Hindlimb muscle (tissue), 1 donor: ENCODE measurements around the gene TAF11L14. TPM values are rescaled to one million over a fixed set of nuclear protein-coding genes. Genes with fewer than 3 reads are reported as not detected.

ENCODE experiments used
- DNase-seq: peaks from one replicate; pipeline ENCODE4 v3.0.0-alpha.2; 2013
- polyA plus RNA-seq: library from polyadenylated mRNA; unstranded; fragments of 120-200 nt; gene quantifications from one replicate; pipeline ENCODE4 v1.2.1, GENCODE V29; 2013; ENCODE audit not compliant: insufficient read length

TAF11L14 gene
- polyA plus RNA-seq, 1 donor, result not detected

GRCh38 chr5:17679597-17680203 lies 45.4 kb downstream of the TAF11L14 start:
- no peak for DNase-seq

DNA sequence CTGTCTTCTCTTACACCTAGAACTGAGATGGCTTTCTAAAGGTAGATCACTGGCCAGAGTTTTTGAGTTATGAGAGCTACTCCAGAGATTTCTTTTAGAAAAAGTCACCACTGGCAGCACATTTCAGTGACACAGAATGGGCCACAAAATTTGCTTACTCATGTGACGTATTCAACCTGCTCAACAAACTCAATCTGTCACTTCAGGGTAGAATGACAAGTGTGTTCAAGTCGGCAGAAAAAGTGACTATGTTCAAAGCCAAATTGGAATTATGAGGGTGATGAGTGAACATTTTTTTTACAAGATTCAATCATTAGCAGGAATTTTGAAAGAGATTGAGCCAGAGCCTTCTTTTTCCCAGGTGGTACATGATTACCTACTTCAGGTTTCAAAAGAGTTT lies 46.5 kb downstream of the TAF11L14 start:
- DNase-seq, result no peak

Other genes starting within 250 kb of the TAF11L14 start
- gene TAF11L2, start 136.2 kb upstream of the TAF11L14 start, polyA plus RNA-seq, result not detected
- gene TAF11L3, start 116.1 kb upstream of the TAF11L14 start, polyA plus RNA-seq, result not detected
- not detected for gene TAF11L4, start 112.7 kb upstream of the TAF11L14 start, polyA plus RNA-seq
- gene TAF11L5, start 109.2 kb upstream of the TAF11L14 start, polyA plus RNA-seq, result not detected
- not detected for gene TAF11L6, start 105.8 kb upstream of the TAF11L14 start, polyA plus RNA-seq
- gene TAF11L7, start 48.7 kb upstream of the TAF11L14 start, polyA plus RNA-seq, result not detected
- gene TAF11L8, start 43.5 kb upstream of the TAF11L14 start, polyA plus RNA-seq, result not detected
- not detected for gene TAF11L9, start 40.1 kb upstream of the TAF11L14 start, polyA plus RNA-seq
- gene TAF11L10, start 36.6 kb upstream of the TAF11L14 start, polyA plus RNA-seq, result not detected
- not detected for gene TAF11L11, start 30.3 kb upstream of the TAF11L14 start, polyA plus RNA-seq
- not detected for gene TAF11L12, start 24.1 kb upstream of the TAF11L14 start, polyA plus RNA-seq
- gene TAF11L13, start 2.4 kb upstream of the TAF11L14 start, polyA plus RNA-seq, result not detected